IMR-90 (cell line): ENCODE measurements around the gene SEMA4F. TPM values are rescaled to one million over a fixed set of nuclear protein-coding genes. Genes with fewer than 3 reads are reported as not detected.

Source experiments
- ATAC-seq: fragments of 200-7000 bp; cut with Tn5 transposase; 2 replicates; pipeline ENCODE4 v1.9.1; 2020; ENCODE audit warnings: low read depth, mild to moderate bottlenecking, moderate library complexity
- BruUV-seq: library from RNA; stranded (reverse); fragments of 400-500 nt; replicated peaks from 2 replicates; lab custom pipeline; 2021; lab: Mats Ljungman, UMichigan
- CTCF ChIA-PET: fragments of 300-600 bp; formaldehyde crosslinking; extraction: SDS; loops from one replicate; lab custom pipeline; 2021; ENCODE audit warnings: antibody characterized with exemption; lab: Yijun Ruan, JAX
- POLR2A ChIA-PET: fragments of 300-600 bp; sonication (Branson Sonifier 250); formaldehyde crosslinking; loops from one replicate; lab custom pipeline; 2022; ENCODE audit warnings: antibody characterized with exemption; ENCODE audit not compliant: unreplicated experiment; lab: Charles Lee
- DNase-seq: peaks from one replicate; pipeline ENCODE4 v3.0.0; 2013
- H2AFZ ChIP-seq: replicated peaks from 2 replicates; pipeline ENCODE3; 2013; ENCODE audit warnings: low read length, mild to moderate bottlenecking; ENCODE audit not compliant: poor library complexity
- H2AK5ac ChIP-seq: 2 replicates; pipeline ENCODE4 v1.6.1; 2013; ENCODE audit warnings: low read depth, low read length, inconsistent platforms
- H2AK9ac ChIP-seq: replicated peaks from 2 replicates; pipeline ENCODE3; 2013; ENCODE audit warnings: mild to moderate bottlenecking, low read depth, low read length, moderate library complexity; ENCODE audit not compliant: poor library complexity
- H2BK120ac ChIP-seq: 2 replicates; pipeline ENCODE4 v1.6.1; 2013; ENCODE audit warnings: low read depth, low read length, inconsistent platforms
- H2BK15ac ChIP-seq: 3 replicates; pipeline ENCODE4 v1.6.1; 2013; ENCODE audit warnings: low read depth, low read length, inconsistent platforms
- H2BK20ac ChIP-seq: 2 replicates; pipeline ENCODE4 v1.6.1; 2013; ENCODE audit warnings: low read depth, mild to moderate bottlenecking, inconsistent platforms, low read length, moderate library complexity
- H2BK5ac ChIP-seq: 2 replicates; pipeline ENCODE4 v1.6.1; 2013; ENCODE audit warnings: mild to moderate bottlenecking, low read depth, low read length, inconsistent platforms; ENCODE audit not compliant: poor library complexity, severe bottlenecking
- H3K14ac ChIP-seq: replicated peaks from 2 replicates; pipeline ENCODE4 v1.6.1; 2013; ENCODE audit warnings: low read depth, low read length, inconsistent platforms
- H3K18ac ChIP-seq: 2 replicates; pipeline ENCODE4 v1.6.1; 2013; ENCODE audit warnings: low read depth, low read length, control low read depth
- H3K23ac ChIP-seq: 2 replicates; pipeline ENCODE4 v1.6.1; 2013; ENCODE audit warnings: low read depth, low read length, inconsistent platforms
- H3K27ac ChIP-seq: 2 replicates; pipeline ENCODE4 v1.5.1; 2013; ENCODE audit warnings: mild to moderate bottlenecking, control low read depth, low read length; ENCODE audit not compliant: insufficient read depth
- H3K27me3 ChIP-seq: 2 replicates; pipeline ENCODE4 v1.6.1; 2013; ENCODE audit warnings: low read length; ENCODE audit not compliant: control insufficient read depth, insufficient read depth
- H3K36me3 ChIP-seq: 2 replicates; pipeline ENCODE4 v1.6.1; 2013; ENCODE audit warnings: low read length, mixed read lengths; ENCODE audit not compliant: control insufficient read depth, insufficient read depth
- H3K4ac ChIP-seq: 2 replicates; pipeline ENCODE4 v1.6.1; 2013; ENCODE audit warnings: low read depth, low read length, inconsistent platforms
- H3K4me1 ChIP-seq: 2 replicates; pipeline ENCODE4 v1.6.1; 2013; ENCODE audit warnings: low read length, mixed read lengths; ENCODE audit not compliant: control insufficient read depth, insufficient read depth
- H3K4me2 ChIP-seq: 2 replicates; pipeline ENCODE4 v1.6.1; 2013; ENCODE audit warnings: low read depth, mild to moderate bottlenecking, control low read depth, low read length, moderate library complexity
- H3K4me3 ChIP-seq: 2 replicates; pipeline ENCODE4 v1.5.1; 2013; ENCODE audit warnings: low read depth, mild to moderate bottlenecking, control low read depth, low read length, moderate library complexity; ENCODE audit not compliant: insufficient read depth
- H3K56ac ChIP-seq: 2 replicates; pipeline ENCODE4 v1.6.1; 2013; ENCODE audit warnings: low read length, inconsistent platforms; ENCODE audit not compliant: insufficient read depth; ENCODE audit errors: extremely low read depth
- H3K79me1 ChIP-seq, 2 experiments: 2 replicates each; pipeline ENCODE4 v1.6.1; 2013; ENCODE audit warnings: low read length in 2 of 2, inconsistent platforms in 1 of 2, low read depth in 1 of 2
- H3K9ac ChIP-seq: 2 replicates; pipeline ENCODE4 v1.6.1; 2013; ENCODE audit warnings: low read depth, low read length, control low read depth
- H3K9me1 ChIP-seq: 2 replicates; pipeline ENCODE4 v1.6.1; 2013; ENCODE audit warnings: low read length, inconsistent platforms; ENCODE audit not compliant: insufficient read depth
- H3K9me3 ChIP-seq: 2 replicates; pipeline ENCODE4 v1.6.1; 2013; ENCODE audit warnings: low read length; ENCODE audit not compliant: control insufficient read depth, insufficient read depth
- H4K20me1 ChIP-seq: 2 replicates; pipeline ENCODE4 v1.6.1; 2013; ENCODE audit warnings: low read length, inconsistent platforms; ENCODE audit not compliant: insufficient read depth
- H4K5ac ChIP-seq: 2 replicates; pipeline ENCODE4 v1.6.1; 2013; ENCODE audit warnings: mild to moderate bottlenecking, low read depth, low read length, control low read depth
- H4K8ac ChIP-seq, 2 experiments: 2 replicates each; pipeline ENCODE4 v1.6.1; 2013; ENCODE audit warnings: low read depth in 2 of 2, low read length in 2 of 2, control low read depth in 1 of 2, inconsistent platforms in 1 of 2
- H4K91ac ChIP-seq: 2 replicates; pipeline ENCODE4 v1.6.1; 2013; ENCODE audit warnings: low read depth, low read length, inconsistent platforms; ENCODE audit not compliant: insufficient read depth
- BHLHE40 ChIP-seq: fragments of 150-350 bp; IDR thresholded peaks from 2 replicates; pipeline ENCODE4 v1.6.1; 2016; ENCODE audit warnings: mild to moderate bottlenecking, low read depth, low read length
- MAFK ChIP-seq: IDR thresholded peaks from 2 replicates; pipeline ENCODE4 v1.6.1; 2012; ENCODE audit warnings: low read depth, low read length, improper control_type of control experiment
- POLR2A ChIP-seq: IDR thresholded peaks from 2 replicates; pipeline ENCODE4 v1.6.1; 2012; ENCODE audit warnings: mild to moderate bottlenecking, low read depth, low read length
- RAD21 ChIP-seq: IDR thresholded peaks from 2 replicates; pipeline ENCODE4 v1.6.1; 2012; ENCODE audit warnings: low read length, improper control_type of control experiment
- RCOR1 ChIP-seq: IDR thresholded peaks from 2 replicates; pipeline ENCODE4 v1.6.1; 2012; ENCODE audit warnings: mild to moderate bottlenecking, low read length, improper control_type of control experiment; ENCODE audit not compliant: insufficient replicate concordance
- RFX5 ChIP-seq: IDR thresholded peaks from 2 replicates; pipeline ENCODE4 v1.8.0; 2012; ENCODE audit warnings: low read depth, mild to moderate bottlenecking, low read length, moderate library complexity
- WGBS, 2 experiments: methylation state at CpG; one replicate each; pipeline versions ENCODE4 v1.1.5 to v1.1.7; 2013; ENCODE audit warnings: missing lambda C conversion rate in 2 of 2; ENCODE audit not compliant: insufficient read length in 1 of 2; ENCODE audit errors: extremely low coverage in 2 of 2; 5-methylcytosine and 5-hydroxymethylcytosine counted together
- dilution Hi-C: fragments of 300-500 bp; cut with HindIII; formaldehyde crosslinking; loops from one replicate; pipeline ENCODE4 v1.14.3; 2018; ENCODE audit warnings: low sequenced_read_pairs; ENCODE audit not compliant: unreplicated experiment
- in situ Hi-C: fragments of 300-500 bp; cut with MboI; formaldehyde crosslinking; loops from 3 replicates; pipeline ENCODE4 v1.14.3; 2019; ENCODE audit warnings: low sequenced_read_pairs, inconsistent platforms, mixed read lengths
- intact Hi-C: fragments of 100-400 bp; cut with micrococcal nuclease; formaldehyde crosslinking; loops from 2 replicates; pipeline ENCODE4 v1.10.0; 2022
- polyA plus RNA-seq, 3 experiments: library from polyadenylated mRNA; depleted of rRNA; stranded (reverse); fragments of >200 nt; gene quantifications; 2 replicates each; pipeline ENCODE4 v1.2.3, GENCODE V29; 2012; ENCODE audit warnings: low replicate concordance in 1 of 3
- total RNA-seq: library from RNA; depleted of rRNA; stranded (reverse); fragments of >200 nt; gene quantifications from 2 replicates; pipeline ENCODE4 v1.2.3, GENCODE V29; 2012
- TF ChIP-seq, protein P1 (sequence below): conservative IDR thresholded peaks from 2 replicates; pipeline ENCODE4 v1.5.1; 2012; ENCODE audit warnings: mild to moderate bottlenecking, low read depth, low read length, improper control_type of control experiment
- TF ChIP-seq, protein P2 (sequence below): fragments of 150-350 bp; IDR thresholded peaks from 2 replicates; pipeline ENCODE4 v1.6.1; 2016; ENCODE audit warnings: low read depth, mild to moderate bottlenecking, low read length, moderate library complexity, borderline replicate concordance

Gene SEMA4F
- total and polyA plus RNA-seq, 2 of the 4 experiments (the other 2 are of a cell fraction): 4.7 to 7.5 TPM

DNA sequence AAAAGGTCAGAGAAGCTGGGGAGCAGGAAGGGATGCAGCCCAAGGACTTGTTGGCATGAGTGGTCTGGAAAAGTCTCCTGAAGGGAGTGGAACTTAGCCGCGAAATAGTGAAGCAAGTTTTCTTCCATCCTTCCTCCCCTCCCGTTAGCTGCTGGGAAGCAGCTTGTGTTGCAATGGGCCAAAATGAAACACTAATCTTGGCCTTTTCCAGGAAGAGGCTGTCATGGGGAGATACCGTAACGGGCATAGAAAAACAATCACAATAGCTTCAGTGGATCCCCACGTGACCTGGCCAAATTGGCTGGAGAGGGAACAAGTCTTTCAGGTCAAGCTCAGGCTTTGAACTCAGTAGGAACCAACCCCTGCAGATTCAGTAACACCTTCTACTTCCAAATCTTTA lies 49.3 kb downstream of the SEMA4F start:
- Histone ChIP-seq H3K9me1 (no peaks in the 10 kb centered on the region; the same call in 1 of the 2 replicates), H3K4me2 (no peak overlapping the region), H4K91ac (no peak overlapping the region), H2AK5ac (no peak overlapping the region), H4K20me1 (no peaks in the 10 kb centered on the region), H4K8ac (no peak overlapping the region), H3K79me1 (no peaks in the 10 kb centered on the region), H2BK120ac (no peak overlapping the region), H3K4ac (no peak overlapping the region; the same call in 1 of the 2 replicates), H2BK15ac (no peak overlapping the region), H3K27ac (no peak overlapping the region), H3K4me3 (no peak overlapping the region), H2BK5ac (no peak overlapping the region), H2AFZ (no peak overlapping the region), H3K9ac (no peak overlapping the region), H3K36me3 (no peaks in the 10 kb centered on the region), H2AK9ac (no peak overlapping the region), H4K5ac (no peak overlapping the region), H3K27me3 (peaks cover 2% of the 10 kb centered on the region), H3K9me3 (no peaks in the 10 kb centered on the region), H3K56ac (no peak overlapping the region), H3K14ac (no peak overlapping the region), H2BK20ac (no peak overlapping the region; the same call in 1 of the 2 replicates), H3K18ac (no peak overlapping the region), H3K23ac (no peak overlapping the region), H3K4me1 (peaks cover 2% of the 10 kb centered on the region)
- no peak for ATAC-seq
- no peak for DNase-seq
- TF ChIP-seq, protein P1, sequence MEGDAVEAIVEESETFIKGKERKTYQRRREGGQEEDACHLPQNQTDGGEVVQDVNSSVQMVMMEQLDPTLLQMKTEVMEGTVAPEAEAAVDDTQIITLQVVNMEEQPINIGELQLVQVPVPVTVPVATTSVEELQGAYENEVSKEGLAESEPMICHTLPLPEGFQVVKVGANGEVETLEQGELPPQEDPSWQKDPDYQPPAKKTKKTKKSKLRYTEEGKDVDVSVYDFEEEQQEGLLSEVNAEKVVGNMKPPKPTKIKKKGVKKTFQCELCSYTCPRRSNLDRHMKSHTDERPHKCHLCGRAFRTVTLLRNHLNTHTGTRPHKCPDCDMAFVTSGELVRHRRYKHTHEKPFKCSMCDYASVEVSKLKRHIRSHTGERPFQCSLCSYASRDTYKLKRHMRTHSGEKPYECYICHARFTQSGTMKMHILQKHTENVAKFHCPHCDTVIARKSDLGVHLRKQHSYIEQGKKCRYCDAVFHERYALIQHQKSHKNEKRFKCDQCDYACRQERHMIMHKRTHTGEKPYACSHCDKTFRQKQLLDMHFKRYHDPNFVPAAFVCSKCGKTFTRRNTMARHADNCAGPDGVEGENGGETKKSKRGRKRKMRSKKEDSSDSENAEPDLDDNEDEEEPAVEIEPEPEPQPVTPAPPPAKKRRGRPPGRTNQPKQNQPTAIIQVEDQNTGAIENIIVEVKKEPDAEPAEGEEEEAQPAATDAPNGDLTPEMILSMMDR: no peak
- TF ChIP-seq RAD21 (no peak), RFX5 (no peak), POLR2A (no peak), MAFK (no peak), RCOR1 (no peak), BHLHE40 (no peak)
- TF ChIP-seq, protein P2, sequence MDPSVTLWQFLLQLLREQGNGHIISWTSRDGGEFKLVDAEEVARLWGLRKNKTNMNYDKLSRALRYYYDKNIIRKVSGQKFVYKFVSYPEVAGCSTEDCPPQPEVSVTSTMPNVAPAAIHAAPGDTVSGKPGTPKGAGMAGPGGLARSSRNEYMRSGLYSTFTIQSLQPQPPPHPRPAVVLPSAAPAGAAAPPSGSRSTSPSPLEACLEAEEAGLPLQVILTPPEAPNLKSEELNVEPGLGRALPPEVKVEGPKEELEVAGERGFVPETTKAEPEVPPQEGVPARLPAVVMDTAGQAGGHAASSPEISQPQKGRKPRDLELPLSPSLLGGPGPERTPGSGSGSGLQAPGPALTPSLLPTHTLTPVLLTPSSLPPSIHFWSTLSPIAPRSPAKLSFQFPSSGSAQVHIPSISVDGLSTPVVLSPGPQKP: no peak
- BruUV-seq: no TSS peak
- CTCF ChIA-PET: no interaction called here
- dilution Hi-C loops: no loop called here
- intact Hi-C loops: no loop called here
- 33% methylated on average over 2 of the region's 6 CpGs; no CpG with 5 or more reads in 1 of the 2 experiments for WGBS, 2 experiments
- POLR2A ChIA-PET: no interaction called here
- in situ Hi-C loops: loop anchor here (5.0 kb wide), 1 partner anchor 174 kb away; no protein-coding TSS in a partner anchor
